ENCODE data around the gene FLNB.

DNA sequence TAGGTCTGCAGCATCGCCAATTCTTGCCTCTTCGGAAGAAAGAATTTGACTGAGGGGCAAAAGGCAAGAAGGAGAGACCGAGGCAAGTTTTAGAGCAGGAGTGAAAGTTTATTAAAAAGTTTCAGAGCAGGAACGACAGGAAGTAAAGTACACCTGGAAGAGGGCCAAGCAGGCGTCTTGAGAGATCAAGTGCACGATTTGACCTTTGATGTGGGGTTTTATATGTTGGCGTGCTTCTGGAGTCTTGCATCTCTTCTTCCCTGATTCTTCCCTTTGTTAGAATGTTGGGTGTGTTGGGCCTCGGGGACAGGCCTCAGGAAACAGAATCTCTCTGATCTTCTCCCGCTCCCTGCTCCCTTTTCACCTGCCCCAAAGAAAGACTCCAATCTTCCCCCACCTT lies 40.6 kb upstream of the FLNB start:
- TF ChIP-seq, protein P1, sequence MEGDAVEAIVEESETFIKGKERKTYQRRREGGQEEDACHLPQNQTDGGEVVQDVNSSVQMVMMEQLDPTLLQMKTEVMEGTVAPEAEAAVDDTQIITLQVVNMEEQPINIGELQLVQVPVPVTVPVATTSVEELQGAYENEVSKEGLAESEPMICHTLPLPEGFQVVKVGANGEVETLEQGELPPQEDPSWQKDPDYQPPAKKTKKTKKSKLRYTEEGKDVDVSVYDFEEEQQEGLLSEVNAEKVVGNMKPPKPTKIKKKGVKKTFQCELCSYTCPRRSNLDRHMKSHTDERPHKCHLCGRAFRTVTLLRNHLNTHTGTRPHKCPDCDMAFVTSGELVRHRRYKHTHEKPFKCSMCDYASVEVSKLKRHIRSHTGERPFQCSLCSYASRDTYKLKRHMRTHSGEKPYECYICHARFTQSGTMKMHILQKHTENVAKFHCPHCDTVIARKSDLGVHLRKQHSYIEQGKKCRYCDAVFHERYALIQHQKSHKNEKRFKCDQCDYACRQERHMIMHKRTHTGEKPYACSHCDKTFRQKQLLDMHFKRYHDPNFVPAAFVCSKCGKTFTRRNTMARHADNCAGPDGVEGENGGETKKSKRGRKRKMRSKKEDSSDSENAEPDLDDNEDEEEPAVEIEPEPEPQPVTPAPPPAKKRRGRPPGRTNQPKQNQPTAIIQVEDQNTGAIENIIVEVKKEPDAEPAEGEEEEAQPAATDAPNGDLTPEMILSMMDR (conservative IDR thresholded peaks at IDR 0.05; ENCODE audit: low read depth, low read length) = no peak
- no peak for TF ChIP-seq EZH2 (IDR thresholded peaks at IDR 0.05; ENCODE audit: borderline replicate concordance, low read depth, low read length, poor library complexity, severe bottlenecking)

Data from A673 (cell line).